ENCODE results near the gene SAMSN1. TPM values are rescaled to one million over a fixed set of nuclear protein-coding genes. Genes with fewer than 3 reads are reported as not detected.

The SAMSN1 gene
- total and polyA plus RNA-seq, 2 of the 8 experiments (the other 6 are each of a cell fraction or from before 2014, with no cell fraction given) = 0.50 to 3.0 TPM

DNA sequence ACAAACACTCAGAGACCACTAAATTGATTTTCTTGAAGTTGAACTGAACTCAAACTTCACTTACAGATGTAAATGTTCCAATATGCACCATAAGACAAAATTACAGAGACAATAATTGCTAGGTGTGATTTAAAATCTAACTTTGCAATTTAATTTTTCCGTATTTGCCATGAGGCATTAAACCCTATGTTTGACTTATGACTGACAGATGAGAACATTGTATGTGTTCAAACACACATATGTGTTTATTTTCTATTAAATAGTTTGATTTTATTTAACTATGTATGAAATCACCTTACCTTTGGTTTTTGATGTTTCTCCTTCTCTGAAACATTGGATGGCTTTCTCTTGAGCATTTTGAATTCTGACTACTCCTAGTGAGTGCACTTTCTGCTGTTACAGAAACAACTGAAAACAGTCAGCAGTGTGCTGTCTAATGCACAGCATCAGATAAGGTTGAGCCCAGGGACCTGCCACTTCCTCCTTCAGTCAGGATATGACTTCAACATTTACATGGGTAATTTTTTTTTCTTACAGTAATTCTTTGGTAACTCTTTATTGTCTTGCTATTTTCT lies at the start of gene SAMSN1 (continued):
- TF ChIP-seq GTF2F1 (IDR thresholded peaks at IDR 0.05; ENCODE audit: borderline replicate concordance, low read depth, low read length) (no peak), RAD21 (IDR thresholded peaks at IDR 0.05 in 1 of 2, conservative IDR thresholded peaks at IDR 0.05 in 1 of 2; ENCODE audit: low read depth in 2 of 2, low read length in 2 of 2) (no peak), CHD1 (IDR thresholded peaks at IDR 0.05; ENCODE audit: low read depth, low read length) (no peak), CREB1 (IDR thresholded peaks at IDR 0.05) (no peak), SAP30 (IDR thresholded peaks at IDR 0.05; ENCODE audit: insufficient read depth, insufficient replicate concordance, low read length) (no peak), SIX5 (IDR thresholded peaks at IDR 0.05; ENCODE audit: low read depth, low read length) (no peak), JUN (IDR thresholded peaks at IDR 0.05; ENCODE audit: low read depth, low read length) (no peak), SP4 (IDR thresholded peaks at IDR 0.05; ENCODE audit: low read length) (no peak), FOSL1 (IDR thresholded peaks at IDR 0.05; ENCODE audit: insufficient read depth, low read depth, low read length) (no peak)
- TF ChIP-seq, protein P1, sequence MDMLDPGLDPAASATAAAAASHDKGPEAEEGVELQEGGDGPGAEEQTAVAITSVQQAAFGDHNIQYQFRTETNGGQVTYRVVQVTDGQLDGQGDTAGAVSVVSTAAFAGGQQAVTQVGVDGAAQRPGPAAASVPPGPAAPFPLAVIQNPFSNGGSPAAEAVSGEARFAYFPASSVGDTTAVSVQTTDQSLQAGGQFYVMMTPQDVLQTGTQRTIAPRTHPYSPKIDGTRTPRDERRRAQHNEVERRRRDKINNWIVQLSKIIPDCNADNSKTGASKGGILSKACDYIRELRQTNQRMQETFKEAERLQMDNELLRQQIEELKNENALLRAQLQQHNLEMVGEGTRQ (IDR thresholded peaks at IDR 0.05; ENCODE audit: low read length) = no peak
- TF ChIP-seq, protein P2, sequence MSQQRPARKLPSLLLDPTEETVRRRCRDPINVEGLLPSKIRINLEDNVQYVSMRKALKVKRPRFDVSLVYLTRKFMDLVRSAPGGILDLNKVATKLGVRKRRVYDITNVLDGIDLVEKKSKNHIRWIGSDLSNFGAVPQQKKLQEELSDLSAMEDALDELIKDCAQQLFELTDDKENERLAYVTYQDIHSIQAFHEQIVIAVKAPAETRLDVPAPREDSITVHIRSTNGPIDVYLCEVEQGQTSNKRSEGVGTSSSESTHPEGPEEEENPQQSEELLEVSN (IDR thresholded peaks at IDR 0.05) = no peak

Measured in H1 (cell line).